NT2/D1 (cell line): Measurements from ENCODE around the gene MRPS5.

ENCODE experiments used
- SUZ12 ChIP-seq: IDR thresholded peaks from 2 replicates; pipeline ENCODE4 v1.6.1; 2011; ENCODE audit not compliant: insufficient read length, insufficient read depth; ENCODE audit errors: extremely low read depth
- ZNF274 ChIP-seq: IDR thresholded peaks from 2 replicates; pipeline ENCODE4 v1.6.1; 2011; ENCODE audit warnings: mild to moderate bottlenecking, low read depth, low read length

DNA sequence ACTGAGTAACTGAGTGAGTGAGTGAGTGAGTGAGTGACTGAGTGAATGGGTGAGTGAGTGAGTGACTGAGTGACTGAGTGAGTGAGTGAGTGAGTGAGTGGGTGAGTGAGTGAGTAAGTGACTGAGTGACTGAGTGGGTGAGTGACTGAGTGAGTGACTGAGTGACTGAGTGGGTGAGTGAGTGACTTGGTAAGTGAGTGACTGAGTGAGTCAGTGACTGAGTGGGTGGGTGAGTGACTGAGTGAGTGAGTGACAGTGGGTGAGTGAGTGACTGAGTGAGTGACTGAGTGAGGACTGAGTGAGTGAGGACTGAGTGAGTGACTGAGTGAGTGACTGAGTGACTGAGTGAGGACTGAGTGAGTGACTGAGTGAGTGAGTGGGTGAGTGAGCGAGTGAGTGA, 82.2 kb downstream of the MRPS5 start:
- TF ChIP-seq ZNF274 (no peak), SUZ12 (no peak)
